ENCODE data around the gene MAN2A2.

DNA sequence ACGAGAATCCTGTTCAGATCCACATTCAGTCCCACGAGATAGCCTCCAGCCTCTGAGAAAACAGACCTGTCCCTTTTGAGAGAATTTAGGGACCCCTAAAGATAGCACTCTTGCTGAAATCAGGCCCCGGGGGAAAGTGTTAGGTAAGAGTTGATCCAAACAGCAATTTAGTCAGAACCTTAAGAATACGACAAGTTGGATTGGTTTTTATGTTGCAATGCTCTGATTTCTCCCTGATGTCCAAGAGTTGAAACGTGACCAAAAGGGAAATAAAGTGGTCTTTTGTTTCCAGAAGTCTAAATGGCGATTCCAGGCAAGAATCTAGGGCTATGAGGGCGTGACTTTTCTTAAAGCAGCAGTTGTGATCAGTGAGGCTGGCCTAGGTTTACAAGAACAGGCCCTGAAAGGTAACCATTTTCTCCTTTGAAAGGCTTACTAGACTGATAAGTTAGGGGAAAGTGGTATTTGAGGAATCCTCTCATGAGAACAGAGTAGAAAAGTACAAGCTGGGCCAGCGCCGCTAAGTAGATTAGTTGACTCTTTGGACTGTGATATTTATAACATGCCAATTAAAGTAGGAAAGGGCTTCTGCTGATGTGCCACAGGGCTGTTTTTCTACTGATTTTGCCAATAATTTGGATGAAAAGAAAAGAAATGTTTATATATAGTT, 4.9 kb downstream of the MAN2A2 start:
- TF ChIP-seq, protein P1, sequence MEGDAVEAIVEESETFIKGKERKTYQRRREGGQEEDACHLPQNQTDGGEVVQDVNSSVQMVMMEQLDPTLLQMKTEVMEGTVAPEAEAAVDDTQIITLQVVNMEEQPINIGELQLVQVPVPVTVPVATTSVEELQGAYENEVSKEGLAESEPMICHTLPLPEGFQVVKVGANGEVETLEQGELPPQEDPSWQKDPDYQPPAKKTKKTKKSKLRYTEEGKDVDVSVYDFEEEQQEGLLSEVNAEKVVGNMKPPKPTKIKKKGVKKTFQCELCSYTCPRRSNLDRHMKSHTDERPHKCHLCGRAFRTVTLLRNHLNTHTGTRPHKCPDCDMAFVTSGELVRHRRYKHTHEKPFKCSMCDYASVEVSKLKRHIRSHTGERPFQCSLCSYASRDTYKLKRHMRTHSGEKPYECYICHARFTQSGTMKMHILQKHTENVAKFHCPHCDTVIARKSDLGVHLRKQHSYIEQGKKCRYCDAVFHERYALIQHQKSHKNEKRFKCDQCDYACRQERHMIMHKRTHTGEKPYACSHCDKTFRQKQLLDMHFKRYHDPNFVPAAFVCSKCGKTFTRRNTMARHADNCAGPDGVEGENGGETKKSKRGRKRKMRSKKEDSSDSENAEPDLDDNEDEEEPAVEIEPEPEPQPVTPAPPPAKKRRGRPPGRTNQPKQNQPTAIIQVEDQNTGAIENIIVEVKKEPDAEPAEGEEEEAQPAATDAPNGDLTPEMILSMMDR (conservative IDR thresholded peaks at IDR 0.05; ENCODE audit: low read length): no peak
- TF ChIP-seq EZH2phosphoT487 (IDR thresholded peaks at IDR 0.05; ENCODE audit: borderline replicate concordance, low read depth, low read length): no peak

All from OCI-LY7 (cell line).